Neural crest cell (in vitro differentiated cells): ENCODE data around the gene PANX2. TPM values are rescaled to one million over a fixed set of nuclear protein-coding genes. Genes with fewer than 3 reads are reported as not detected.

Experiments used
- DNase-seq: peaks from one replicate; pipeline ENCODE4 v3.0.0; 2021; ENCODE audit warnings: low read depth, mixed read lengths, low spot score
- H3K27ac Mint-ChIP-seq: one replicate; pipeline ENCODE4 v1.8.0; 2021; ENCODE audit warnings: mild to moderate bottlenecking, mixed read lengths; ENCODE audit not compliant: unreplicated experiment
- H3K27me3 Mint-ChIP-seq: 2 replicates; pipeline ENCODE4 v1.8.0; 2021; ENCODE audit warnings: low read depth, mild to moderate bottlenecking, mixed read lengths
- H3K36me3 Mint-ChIP-seq: 2 replicates; pipeline ENCODE4 v1.8.0; 2021; ENCODE audit warnings: low read depth, mild to moderate bottlenecking, mixed read lengths
- H3K4me1 Mint-ChIP-seq: 2 replicates; pipeline ENCODE4 v1.8.0; 2021; ENCODE audit warnings: mixed read lengths
- H3K4me3 Mint-ChIP-seq: one replicate; pipeline ENCODE4 v1.8.0; 2021; ENCODE audit warnings: mild to moderate bottlenecking, mixed read lengths
- H3K9me3 Mint-ChIP-seq: 2 replicates; pipeline ENCODE4 v1.8.0; 2021; ENCODE audit warnings: mixed read lengths
- total RNA-seq: library from RNA; stranded (reverse); gene quantifications from 2 replicates; pipeline ENCODE4 v1.2.1, GENCODE V29; 2021
- TF ChIP-seq, protein P1 (sequence below): fragments of 200-600 bp; sonication (generic); conservative IDR thresholded peaks from 2 replicates; pipeline ENCODE4 v1.5.0; 2021; ENCODE audit warnings: antibody characterized with exemption, mild to moderate bottlenecking

Gene PANX2
- total RNA-seq, 1 donor from 2014 or later: 2.5 TPM

DNA sequence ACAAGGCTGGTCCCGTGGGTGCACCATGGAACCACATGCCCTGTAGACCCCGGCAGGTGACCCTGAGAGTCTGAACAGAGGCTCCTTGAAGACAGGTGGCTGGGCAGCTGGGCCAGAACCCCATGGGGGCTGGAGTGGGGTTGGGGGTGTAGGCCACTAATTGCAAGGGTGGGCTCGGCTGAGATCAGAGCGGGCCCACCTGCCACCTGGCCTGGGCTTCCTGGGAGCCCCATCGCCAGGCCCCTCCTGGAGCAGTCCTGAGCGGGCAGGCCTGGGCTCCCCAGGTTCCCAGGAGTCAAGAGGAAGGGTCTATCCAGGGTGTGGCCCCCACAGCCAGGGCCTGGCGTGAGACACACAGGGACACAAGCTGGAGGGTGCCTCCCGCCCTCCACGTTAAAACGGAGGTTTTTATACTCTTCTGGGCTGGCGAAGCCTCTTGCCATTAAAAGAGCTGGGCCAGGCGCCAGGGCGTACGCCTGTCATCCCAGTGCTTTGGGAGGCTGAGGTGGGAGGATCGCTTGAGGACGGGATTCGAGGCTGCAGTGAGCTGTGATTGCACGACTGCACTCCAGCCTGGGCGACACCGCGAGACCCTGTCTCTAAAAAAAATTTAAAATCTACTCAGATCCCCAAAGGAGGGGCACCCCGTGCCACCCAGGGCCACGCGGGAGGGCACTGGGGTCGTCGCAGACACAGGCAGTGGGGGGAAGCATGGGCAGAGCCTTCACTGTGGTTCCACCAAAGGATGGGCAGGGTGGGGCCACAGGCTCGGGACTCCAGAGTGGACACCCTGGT, 10.4 kb downstream of the PANX2 start:
- Mint-ChIP-seq H3K4me3 (peak overlapping the region; percentile 34), H3K36me3 (no peaks in the 10 kb centered on the region), H3K9me3 (no peaks in the 10 kb centered on the region), H3K4me1 (peaks cover 7% of the 10 kb centered on the region), H3K27ac (no peak overlapping the region), H3K27me3 (no peaks in the 10 kb centered on the region)
- TF ChIP-seq, protein P1, sequence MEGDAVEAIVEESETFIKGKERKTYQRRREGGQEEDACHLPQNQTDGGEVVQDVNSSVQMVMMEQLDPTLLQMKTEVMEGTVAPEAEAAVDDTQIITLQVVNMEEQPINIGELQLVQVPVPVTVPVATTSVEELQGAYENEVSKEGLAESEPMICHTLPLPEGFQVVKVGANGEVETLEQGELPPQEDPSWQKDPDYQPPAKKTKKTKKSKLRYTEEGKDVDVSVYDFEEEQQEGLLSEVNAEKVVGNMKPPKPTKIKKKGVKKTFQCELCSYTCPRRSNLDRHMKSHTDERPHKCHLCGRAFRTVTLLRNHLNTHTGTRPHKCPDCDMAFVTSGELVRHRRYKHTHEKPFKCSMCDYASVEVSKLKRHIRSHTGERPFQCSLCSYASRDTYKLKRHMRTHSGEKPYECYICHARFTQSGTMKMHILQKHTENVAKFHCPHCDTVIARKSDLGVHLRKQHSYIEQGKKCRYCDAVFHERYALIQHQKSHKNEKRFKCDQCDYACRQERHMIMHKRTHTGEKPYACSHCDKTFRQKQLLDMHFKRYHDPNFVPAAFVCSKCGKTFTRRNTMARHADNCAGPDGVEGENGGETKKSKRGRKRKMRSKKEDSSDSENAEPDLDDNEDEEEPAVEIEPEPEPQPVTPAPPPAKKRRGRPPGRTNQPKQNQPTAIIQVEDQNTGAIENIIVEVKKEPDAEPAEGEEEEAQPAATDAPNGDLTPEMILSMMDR: no peak
- DNase-seq: no peak

DNA sequence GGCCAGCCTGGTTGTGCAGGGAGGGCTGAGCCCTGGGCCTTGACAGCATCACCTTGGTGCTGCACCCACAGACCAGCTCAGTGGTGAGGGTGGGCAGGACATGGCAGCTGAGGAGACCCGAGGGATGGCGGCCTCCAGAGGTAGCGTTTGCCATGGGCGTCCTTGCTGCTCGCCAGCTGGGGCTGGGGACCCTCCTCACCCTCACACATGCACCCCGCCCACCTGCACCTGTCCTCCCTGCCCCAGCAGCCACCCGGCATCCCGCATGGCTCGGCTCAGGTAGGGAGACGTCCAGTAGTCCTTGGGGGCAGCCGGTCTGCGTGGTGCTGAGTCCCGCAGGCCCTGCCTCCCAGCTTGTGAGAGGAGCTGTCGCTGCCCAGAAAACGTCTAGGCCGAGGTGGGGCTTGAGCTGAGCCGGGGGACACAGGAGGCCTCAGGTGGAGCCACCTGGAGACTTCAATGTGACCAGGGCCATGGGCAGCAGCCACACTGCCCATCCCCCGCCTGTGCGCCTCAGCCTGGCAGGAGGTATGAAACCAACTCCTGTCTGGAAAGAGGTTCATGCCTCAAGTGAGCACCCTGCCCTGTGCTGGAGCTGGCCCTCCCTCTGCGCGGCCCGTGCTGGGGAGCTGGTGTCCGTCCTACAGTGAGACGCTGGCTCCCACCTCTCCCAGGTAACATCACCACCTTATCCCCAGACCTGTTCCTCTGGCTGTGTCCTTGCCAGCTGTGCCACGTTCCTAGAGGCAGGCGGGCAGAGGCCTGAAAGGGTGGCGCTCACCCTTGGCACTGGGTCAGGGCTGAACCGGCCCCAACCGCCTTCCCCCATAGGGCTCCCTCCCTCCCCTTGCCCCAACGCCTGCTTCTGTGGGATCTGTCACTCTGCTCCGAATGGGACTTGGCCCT, 11.9 kb downstream of the PANX2 start:
- H3K4me3 Mint-ChIP-seq: no peak overlapping the region
- peaks cover 11% of the 10 kb centered on the region for H3K4me1 Mint-ChIP-seq
- TF ChIP-seq, protein P1: no peak
- no peaks in the 10 kb centered on the region for H3K36me3 Mint-ChIP-seq
- no peaks in the 10 kb centered on the region for H3K27me3 Mint-ChIP-seq
- no peak overlapping the region for H3K27ac Mint-ChIP-seq
- H3K9me3 Mint-ChIP-seq: no peaks in the 10 kb centered on the region
- DNase-seq: no peak

DNA sequence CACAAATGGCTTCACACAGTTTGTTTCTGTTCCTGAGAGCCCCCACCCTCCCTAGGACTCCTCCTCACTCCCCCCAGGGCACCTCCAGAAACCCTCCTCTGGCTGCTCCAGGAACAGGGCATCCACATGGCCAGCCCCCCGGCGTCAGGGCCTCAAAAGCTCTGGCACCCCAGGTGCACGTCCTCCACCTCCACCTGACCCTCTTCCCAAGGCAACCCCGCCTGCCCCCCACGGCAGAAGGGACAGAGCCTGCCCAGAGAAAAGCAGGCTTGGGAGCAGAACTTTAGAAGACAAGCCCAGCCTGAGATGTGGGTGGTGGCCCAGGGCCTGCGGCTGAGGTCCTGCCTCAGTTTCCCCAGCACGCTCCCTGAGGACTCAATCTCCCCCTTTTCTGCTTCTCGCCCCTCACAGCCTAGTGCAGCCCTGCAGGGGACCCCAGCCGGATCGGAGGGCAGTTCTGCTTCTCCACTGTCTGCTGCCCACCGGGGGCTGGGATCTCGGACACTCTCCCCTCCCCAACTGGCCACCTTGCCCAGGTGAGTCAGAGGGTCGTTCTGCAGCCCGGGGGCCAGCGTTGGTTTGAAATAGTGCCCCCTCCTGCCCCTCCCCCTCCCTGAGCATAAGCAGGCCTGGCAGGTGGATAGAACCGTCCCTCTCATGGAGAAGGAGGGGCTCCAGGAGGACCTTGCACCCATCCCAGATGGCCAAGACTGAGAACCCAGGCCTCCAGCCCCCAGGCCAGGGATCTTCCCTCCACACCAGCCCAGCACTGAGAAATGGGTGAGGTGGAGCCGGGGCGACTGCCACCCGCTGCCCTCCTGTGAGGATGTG, 12.8 kb downstream of the PANX2 start:
- H3K27me3 Mint-ChIP-seq: no peaks in the 10 kb centered on the region
- H3K9me3 Mint-ChIP-seq: no peaks in the 10 kb centered on the region
- no peak overlapping the region for H3K27ac Mint-ChIP-seq
- H3K4me3 Mint-ChIP-seq: peak overlapping the region; percentile 74
- no peak for DNase-seq
- TF ChIP-seq, protein P1: no peak
- peaks cover 11% of the 10 kb centered on the region for H3K4me1 Mint-ChIP-seq
- no peaks in the 10 kb centered on the region for H3K36me3 Mint-ChIP-seq

DNA sequence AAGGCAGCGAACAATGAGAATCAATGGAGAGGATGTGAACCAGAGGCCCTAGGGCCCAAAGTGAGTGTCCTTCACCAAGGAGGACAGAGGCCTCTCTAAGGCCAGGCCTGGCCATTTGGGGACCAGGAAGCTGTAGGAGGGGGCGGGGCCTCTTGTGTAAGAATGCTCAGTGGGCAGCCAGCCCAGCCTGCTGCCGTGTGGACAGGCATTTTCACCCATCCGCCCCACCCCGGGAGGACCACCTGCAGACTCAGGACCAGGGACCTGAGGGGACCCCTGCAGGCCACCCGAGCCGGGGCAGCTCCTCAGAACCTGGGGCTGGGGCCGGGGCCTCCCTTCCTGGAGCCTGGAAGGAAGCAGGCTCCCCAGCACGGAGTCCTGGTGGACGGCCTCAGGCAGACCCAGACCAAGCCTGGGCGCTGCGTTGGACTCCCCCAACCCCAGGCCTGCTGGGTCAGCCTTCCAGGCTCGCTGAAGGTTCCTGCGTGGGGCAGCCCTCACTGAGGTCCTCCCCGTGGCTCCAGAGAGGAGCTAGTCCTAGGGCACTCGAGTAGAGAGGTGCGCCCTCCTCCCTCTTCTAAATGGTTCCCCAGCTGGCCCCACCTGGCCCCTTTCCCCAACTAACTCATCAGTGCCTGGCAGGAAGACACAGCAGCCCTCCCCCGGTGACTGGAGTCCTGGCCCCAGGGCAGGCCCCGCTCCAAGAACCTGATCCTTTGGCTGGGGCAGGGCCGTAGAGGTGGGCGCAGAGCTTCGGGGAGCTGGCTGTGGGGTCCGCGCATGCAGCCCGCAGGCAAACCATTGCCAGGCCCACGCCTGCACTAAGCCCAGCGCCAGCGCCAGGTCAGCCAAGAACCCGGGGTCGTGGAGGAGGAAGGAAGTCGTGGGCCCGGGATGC, 13.7 kb downstream of the PANX2 start:
- no peaks in the 10 kb centered on the region for H3K9me3 Mint-ChIP-seq
- no peaks in the 10 kb centered on the region for H3K27me3 Mint-ChIP-seq
- no peaks in the 10 kb centered on the region for H3K36me3 Mint-ChIP-seq
- H3K4me1 Mint-ChIP-seq: peaks cover 11% of the 10 kb centered on the region
- TF ChIP-seq, protein P1: no peak
- H3K27ac Mint-ChIP-seq: no peak overlapping the region
- H3K4me3 Mint-ChIP-seq: peak overlapping the region; percentile 74
- DNase-seq: no peak
